GM21825 (cell line): ENCODE data around the gene TNRC18.

ENCODE experiments used
- ATAC-seq: cut with Tn5 transposase; IDR thresholded peaks from one replicate; pipeline ENCODE4 v1.9.1; 2021; ENCODE audit warnings: mild to moderate bottlenecking, moderate library complexity; ENCODE audit not compliant: unreplicated experiment

The TNRC18 gene

DNA sequence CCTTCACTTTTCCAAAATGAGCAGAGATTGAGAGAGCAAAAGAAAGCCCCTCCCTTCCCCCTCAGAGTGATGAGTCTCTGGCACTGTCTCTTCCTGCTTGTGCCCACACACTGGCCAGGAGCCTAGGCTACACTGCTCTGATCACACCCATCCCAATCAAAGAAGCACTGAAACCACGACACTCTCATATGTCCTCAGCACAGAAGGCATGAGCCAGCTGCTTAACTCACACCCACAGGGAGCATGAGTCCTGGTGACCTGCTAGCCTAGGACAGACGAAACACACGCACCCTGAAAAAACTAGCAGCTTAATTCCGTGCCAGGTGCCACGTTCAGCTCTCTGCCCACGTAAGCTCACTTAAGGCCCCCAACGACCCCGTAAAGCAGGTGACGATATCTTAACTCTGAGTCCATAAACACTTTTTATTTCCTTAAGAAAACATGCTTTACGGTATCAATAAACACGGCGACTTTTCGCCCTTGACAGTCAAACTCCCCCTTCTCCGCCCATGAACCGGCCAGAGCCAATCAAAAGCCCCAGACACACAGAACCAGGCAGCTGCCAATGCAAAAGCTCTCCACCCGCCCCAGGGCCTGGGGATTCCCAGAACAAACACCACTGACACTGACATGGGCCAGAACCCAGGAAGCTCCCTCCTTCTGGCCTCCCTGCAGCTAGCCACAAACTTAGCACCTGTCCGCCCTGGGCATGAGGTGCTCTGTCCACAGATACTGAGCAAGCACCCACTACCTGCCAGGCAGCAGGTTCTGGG, 69.0 kb downstream of the TNRC18 start:
- no peak for ATAC-seq

DNA sequence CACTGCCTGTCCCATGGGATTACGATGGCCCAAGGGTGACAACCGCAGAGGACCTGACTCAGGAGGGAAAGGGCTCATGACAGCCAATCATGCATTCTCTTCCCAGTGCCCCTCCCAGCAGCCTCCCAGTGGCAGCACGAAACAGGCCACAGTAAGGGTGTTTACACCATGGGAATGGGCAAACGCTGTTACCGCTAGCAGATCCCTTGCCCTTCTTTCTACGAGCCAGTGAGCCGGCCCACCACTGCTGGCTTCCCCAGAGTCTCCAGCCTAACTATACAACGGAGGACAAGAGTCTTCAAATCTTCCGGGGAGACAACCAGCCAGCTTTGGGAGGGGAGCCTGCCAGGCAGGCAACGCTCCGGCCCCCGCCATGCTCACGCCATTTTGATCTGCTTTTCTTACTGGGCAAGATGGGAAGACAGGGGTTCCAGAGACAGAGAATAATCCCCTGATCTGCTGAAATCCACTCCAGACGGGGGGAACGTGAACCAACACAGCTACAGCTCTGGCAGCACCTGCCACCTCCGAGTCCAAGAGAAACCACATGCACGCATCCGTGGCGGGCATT, 71.1 kb downstream of the TNRC18 start:
- no peak for ATAC-seq

DNA sequence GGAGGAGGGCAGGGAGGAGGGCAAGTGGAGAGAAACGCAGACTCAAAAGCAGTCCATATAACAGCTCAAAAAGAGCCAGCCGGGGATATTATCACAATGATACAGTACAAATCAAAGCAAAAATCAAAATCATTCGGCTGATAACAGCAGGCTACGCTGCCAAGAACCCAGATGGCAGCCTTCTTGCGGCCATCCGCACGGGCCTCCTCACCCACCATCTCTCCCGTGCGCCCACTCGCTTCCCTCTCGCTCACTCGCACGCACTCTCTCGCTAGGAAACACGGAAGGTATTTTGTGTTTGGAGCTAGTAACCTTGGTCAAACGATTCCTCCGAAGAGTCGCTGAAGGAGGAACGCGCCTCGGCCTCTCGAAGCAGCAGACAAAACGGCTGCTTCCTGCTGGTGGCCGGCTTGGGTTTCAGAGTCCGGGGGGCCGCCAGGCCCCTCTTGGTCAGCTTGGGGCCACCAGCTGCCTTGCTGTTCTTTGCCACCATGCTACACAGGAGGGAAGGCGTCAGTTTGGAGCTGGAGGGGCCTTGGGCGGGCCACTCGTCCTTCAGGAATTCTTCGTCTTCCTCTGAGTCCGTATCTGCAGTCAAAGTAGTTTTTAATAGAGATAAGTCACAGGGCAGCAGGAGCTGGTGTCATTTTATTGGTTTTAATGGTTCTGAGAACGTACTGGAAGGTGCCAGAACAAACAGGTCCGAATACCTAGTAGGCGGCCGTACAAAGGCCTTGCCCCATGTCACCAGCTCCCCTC, 71.9 kb downstream of the TNRC18 start:
- no peak for ATAC-seq

DNA sequence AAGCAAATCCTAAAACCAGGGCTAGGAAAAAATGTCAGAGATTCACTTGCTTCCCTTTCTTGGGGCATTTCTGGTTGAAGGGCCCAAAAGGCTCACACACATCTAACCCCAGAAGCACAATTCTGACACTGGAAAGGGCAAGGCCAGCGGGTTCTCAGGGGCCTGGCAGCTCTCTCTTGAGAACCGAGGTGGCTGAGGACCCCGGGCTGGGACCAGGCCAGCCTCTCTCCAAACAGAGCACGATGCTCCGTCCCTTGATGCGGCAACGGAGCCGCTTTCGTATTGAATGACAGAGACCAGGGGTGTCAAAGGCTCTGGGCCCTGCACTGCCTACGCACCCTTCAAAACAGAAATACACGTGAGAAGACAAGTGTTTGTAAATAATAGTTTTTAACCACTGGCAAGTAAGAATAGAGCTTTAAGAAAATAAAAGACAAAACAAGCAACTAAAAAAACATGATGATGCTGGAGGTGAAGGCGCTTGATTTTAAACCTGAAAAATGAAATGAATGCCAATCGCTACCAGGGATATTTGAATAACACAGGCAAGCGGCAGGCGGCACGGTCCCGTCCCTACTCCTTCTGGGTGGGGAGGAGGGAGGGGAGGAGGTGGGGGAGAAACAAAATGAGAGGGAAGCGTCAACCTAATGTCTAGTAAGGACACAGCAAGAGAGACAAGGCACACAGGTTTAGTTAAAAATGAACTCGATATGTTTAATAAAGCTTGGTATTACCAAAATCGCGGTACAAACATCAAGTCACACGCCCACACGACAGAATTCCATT, 72.8 kb downstream of the TNRC18 start:
- no peak for ATAC-seq

DNA sequence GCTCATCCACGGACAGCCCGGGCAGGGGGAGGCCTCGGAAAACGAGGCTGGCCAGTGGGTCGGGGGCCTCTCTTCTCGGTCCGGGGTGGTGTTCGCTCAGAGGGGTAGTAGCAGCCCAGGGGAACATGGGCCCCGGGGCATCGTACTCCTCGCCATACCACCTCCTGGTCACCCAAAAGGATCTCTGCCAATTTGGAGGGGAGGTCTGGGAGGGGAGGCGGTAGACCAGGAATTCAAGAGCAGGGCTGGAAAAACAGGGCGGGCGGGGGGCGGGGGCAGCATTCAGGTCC, 73.5 kb downstream of the TNRC18 start:
- ATAC-seq, result no peak

DNA sequence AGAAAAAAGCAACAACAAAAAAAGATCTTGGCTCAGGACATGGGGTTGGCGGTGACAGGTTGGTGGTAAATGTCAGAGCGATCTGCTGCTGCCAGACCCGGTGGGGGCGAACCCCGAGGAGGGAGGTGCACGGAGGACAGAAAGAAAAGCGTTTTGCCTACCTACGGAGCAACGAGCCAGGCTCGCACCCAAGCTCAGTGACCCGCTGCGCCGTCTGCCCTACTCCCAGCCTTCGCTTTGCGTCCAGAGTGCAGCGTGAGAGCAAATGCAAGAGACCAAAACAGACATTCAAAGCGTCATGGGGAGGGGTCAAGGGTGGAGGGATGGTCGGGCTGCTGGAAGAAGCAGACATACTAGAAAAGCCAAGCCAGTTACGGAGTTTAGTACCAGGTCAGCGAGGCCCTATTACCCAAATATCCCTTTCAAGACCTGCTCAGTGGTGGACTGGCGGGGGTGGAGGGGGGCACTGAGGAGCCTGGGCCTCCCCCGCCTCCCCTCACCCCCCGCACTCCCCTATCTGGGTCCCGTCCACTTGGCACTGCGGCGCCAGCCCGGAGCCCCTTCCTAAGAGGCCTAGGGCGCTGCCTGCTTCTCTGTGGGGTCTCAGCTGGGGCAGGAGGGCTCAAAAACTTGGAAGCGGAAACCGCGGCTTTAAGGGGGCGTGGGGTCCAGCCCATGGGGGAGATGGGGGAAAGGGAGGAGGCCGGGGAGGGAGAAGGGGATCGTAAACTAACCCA, 74.0 kb downstream of the TNRC18 start:
- ATAC-seq, result no peak

DNA sequence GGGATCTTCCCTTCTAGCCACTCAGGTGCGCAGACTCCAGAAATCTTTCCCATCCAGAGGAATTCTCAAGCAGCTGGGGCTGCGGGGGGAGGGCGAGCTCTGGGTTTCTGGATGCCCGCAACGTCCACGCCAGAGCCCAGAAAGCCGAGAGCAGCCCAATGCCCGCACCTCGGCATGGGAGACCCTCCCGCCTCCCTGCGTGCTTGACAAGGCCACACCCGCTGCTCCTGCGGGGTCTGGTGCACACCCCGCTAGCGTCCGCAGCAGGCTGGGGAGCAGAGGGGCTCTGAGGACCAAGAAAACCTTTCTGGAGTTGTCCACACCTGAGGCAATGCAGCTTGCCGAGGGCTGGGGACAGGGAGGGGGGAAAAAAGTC, 74.6 kb downstream of the TNRC18 start:
- no peak for ATAC-seq

DNA sequence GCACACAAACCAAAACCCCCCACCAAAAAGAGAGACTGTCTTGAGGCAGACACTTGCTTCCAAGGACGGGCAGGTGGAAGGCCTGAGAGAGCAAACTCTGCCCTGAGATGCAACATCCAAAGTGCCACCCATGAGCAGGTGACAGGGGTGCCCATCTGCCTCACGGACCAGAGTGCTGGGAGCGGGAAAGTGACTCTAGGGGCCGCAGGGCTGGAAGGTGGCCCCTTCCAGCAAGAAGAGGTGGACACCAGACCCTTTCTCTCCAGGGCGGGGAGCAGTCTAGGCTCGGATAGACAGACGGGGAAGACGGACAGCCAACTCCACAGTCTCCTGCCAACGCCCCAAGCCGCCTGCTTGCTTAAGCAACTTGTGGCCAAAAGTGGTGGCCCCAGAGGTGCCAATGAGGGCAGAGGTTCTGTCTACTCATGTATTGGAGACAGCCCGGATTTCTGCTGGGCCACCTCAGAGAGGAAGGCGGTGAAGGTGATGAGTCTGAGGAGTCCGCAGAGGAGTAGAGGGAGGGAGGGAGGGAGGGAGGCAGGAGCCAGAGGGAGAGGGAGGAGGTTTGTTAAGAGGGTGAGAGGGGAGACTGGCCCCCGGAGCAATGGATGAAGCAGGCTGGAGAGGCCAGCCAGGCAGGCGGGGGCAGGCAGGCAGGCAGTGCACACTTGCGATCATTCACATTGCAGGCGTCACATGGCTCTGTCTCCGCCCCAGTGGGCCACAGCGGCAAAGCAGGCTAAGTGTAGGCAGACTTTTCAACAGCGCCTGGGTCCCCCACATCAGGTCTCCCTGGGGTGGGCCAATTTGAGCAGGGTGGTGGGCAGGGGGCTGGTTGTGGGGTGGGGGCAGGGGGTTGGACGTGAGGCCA, 75.3 kb downstream of the TNRC18 start:
- ATAC-seq, result no peak

DNA sequence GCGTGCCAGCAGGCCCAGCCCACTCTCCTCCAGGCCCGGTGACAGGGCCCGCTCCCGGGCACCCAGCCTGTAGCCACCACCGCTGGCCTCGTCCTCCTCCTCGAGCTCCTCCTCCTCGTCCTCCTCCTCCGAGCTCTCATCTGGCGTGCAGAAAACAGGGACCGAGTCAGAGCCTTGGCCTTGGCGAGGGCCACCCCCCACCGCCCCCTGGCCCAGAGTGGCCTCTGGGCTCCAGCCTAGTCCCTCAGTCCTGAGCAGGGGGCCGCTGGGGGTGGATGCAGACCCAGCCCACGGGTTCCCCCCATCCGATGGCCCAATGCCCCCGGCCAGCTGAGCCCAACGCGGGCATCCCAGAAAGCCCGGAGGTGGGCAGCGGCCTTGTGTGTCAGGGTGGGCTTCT, 78.0 kb downstream of the TNRC18 start:
- ATAC-seq, result no peak

DNA sequence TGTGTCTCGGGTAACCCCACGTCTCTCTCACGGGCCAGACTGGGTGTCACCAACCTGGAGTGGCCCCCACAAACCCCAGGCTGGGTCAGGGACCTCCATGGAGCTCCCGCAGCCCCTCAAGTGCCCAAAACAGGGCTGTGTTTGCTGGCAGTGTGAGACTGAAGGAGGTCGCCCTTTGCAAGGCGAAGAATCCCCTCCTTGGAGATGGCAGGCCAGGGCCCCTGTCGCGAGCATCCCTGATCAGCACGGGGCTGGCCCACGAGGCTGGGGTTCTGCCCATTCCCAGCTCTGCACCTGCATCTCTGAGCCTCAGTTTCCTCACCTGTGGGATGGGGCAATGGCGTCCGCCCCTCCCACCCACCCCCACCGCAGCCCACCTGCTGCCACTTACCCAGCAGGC, 78.5 kb downstream of the TNRC18 start:
- no peak for ATAC-seq

DNA sequence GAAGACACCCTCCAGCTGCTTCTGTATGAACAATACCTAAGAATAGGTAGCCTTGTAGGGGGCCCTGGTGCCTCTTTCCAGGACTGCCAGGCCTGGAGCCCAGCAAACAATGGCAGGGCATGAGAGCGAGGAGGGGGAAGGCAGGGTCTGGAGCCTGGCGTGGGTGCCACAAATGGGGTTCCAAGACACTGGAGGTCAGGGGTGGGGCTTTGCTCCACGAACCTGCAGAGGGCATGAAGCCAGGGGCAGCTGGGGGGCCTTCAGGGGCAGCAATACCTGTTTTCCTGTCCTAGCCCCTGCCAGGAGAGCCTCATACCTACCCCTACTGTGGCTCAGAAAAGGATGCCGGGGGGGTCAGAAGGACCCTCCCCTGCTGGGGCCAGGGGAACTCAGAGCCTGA, 79.3 kb downstream of the TNRC18 start:
- ATAC-seq, result no peak

DNA sequence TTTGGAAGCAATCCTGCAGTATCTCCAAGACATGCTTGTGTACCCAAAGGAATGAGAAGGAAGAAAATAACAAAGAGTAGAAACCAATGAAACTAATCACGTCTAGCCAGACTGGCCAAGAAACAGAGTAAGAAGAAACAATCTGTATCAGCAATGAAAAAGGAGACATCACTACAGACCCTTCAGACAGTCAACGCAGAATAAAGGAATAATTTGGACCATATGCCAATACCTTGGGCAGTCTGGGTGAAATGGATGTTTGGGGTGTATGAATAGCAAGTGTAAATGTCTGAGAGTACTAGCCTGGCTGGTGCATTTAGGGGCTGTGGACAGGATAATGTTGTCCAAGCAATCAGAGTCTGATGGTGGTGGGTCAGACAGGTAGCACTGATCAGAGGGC, 79.8 kb downstream of the TNRC18 start:
- ATAC-seq, result no peak

DNA sequence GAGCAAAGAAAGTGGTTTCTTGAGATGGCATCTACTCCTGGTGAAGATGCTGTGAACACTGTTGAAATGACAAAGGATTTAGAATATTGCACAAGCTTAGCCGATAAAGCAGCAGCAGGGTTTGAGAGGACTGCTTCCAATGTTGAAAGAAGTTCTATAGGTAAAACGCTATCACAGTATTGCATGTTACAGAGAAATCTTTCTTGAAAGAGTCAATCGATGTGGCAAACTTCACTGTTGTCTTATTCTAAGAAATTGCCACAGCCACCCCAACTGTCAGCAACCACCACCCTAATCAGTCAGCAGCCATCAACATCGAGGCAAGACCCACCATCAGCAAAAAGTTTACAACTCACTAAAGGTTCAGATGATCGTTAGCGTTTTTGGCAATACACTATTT, 81.0 kb downstream of the TNRC18 start:
- ATAC-seq, result no peak

DNA sequence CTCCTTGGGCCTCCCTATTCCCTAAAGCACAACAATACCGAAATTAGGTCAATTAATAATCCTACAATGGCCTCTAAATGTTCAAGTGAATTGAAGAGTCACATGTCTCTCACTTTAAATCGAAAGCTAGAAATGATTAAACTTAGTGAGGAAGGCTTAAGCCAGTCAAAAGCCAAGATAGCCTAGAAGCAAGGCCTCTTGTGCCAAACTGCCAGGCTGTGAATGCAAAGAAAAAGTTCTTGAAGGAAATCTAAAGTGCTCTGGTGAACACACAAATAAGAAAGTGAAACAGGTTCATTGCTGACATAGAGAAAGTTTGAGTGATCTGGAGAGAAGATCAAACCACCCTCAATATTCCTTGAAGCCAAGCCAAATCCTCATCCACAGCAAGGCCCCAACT, 83.7 kb downstream of the TNRC18 start:
- no peak for ATAC-seq

DNA sequence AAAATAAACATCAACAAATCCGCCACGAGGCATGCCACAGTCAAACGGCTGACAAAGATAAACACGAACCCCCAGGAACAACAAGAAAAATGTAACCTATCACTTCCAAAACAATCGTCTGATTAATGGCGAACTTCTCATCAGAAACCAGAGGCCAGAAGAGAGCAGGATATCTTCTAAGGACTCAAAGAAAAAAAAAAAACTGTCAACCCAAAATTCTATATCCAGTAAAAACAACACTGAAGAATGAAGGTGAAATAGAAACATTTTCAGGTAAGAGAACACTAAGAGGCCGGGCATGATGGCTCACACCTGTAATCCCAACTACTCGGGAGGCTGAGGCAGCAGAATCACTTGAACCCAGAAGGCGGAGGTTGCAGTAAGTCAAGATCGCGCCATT, 86.6 kb downstream of the TNRC18 start:
- ATAC-seq, result no peak

DNA sequence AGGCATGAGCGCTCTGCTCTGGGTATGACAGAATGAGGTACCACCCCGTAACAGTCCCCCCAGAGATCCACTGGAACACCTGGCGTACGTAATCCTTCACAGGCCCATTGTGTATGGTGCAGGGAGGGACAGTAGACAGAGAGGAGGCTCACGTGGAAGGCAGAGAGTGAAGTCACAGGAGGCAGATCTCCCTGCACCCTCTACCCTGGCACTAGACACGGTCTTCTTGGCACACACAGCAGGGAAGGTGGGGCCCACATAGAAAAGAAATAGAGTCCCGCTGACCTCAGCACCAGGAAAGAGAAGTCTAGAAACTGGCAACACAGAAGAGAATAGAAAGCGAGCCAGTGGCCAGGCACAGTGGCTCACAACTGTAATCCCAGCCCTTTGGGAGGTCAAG, 89.0 kb downstream of the TNRC18 start:
- ATAC-seq, result no peak

DNA sequence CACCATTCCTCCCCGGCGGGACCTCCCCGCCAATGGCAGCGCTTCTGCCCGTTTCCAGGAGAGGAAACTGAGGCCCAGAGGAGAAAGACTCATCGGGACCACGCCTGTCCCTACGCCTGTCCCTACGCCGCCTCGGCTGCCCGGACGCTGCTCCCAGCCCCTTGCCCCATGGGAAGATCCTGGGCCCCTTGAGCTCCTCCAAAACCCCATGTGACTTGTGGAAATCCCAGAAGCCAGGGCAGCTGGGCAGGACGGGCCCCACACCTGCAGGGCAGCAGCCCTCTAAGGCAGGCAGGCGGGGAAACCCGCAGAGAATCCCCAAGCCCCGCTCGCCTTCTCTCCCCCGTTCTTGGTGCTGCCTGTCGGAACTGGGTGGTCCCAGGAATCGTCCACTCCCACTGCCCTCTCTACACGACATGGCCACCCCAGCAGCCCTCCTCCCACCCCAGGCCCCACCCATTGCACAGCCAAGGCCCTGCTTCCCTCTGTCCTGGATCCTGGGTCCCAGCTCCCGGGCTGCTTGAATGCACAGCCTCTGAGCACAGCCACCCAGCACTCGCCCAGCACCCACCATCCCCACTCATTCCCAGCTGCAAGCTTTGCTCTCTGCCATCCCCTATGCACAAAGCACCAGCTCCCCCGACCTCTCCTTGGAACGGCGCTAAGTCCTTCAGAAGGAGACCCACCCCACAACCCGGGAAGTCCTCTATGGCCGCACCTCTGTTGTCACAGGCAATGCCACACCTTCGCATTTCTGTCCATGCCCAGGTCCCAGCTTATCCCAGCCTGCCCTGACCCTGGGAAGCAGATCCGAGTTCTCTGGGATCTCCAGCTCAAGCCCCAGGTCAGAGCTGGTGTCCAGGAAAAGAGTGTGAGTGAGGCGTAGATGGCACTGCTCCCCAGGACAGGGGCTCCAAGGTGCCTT, 90.3 kb downstream of the TNRC18 start:
- no peak for ATAC-seq

DNA sequence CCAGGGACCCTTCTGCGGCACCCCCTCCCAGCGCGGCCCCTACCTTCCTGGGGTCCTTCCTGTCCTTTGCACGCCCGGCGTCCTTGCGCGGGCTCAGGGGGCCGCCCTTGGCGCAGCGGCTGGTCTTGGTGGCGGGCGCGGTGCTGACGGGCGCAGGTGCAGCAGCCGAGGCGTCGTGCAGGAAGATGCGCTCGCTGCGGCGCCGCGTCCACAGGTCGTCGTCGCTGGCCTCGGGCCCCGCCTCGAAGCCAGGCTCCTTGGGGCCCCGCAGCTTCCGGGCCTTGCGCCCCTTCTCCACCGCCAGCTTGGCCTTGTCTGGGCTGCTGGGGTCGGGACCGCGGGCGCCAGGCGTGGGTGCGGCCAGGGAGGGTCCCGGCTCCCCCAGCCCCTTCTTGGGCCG, 91.1 kb downstream of the TNRC18 start:
- ATAC-seq, result no peak

DNA sequence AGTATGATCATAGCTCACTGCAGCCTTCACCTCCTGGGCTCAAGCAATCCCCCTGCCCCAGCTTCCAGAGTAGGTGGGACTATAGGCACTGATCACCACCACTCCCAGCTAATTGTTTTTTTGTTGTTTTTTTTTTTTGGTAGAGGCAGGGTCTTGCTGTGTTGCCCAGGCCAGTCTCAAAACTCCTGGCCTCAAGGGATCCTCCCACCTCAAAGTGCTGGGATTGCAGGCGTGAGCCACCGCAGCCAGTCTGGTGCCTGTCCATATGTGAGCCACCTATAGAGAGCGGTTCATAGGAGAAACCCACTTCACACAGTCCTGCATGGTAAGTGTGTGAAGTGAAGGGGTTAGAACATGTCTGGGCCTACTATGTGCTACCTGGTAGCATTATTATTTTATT, 93.3 kb downstream of the TNRC18 start:
- ATAC-seq, result no peak
